Erythroblast (primary cell): Measurements from ENCODE around the gene YAF2.
"Not testable (repeated sequence)": the region's sequence is repeated elsewhere in the genome, so short reads cannot be mapped to it uniquely, and the experiment has no call there.

Experiments used
- DNase-seq, 2 experiments: peaks; one replicate each; lab custom pipeline; 2025; lab: John Stamatoyannopoulos, UW
- GATA1 ChIP-seq: IDR thresholded peaks from 2 replicates; pipeline ENCODE4 v1.6.1; 2011; ENCODE audit warnings: low read depth, mild to moderate bottlenecking, control low read depth, low read length, moderate library complexity
- POLR2A ChIP-seq: IDR thresholded peaks from 2 replicates; pipeline ENCODE4 v1.6.1; 2011; ENCODE audit warnings: mild to moderate bottlenecking, low read length

The YAF2 gene

GRCh38 chr12:42267413-42268190 is 29.6 kb upstream of the YAF2 start:
- DNase-seq: no peak
- no peak for TF ChIP-seq GATA1
- no peak for TF ChIP-seq POLR2A

DNA sequence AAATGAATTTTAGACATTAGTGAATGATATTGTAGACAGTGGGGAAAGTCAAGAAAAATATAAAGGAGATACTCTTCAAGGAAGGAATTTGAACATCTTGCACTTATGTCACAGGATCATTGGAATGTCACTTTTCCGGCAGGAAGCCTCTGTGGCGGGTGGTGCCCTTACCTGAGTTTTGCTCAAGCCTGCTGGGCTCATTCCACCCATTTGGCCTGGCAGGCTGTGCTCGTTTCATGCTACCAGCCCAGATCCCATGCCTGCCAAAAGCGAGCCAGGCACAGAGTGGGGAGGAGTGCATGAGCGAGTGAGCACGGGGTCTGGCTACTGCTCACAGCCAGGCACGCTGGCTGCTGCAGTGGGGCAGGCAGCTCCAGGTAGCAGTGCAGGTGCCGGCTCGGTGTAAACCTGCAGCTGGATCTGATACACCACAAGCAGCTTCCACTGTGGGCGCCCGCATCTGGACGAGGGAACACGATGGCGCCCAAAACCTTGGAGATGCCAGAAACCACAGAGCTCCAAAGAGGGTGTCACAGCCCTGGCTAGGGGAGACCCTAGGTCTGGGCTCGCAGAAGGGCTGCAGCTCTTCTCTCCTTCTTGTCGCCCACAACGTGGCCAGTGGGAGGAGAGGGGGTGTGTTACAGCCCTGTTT is 28.7 kb upstream of the YAF2 start:
- no peak for TF ChIP-seq GATA1
- TF ChIP-seq POLR2A: no peak
- DNase-seq: no peak

- TF ChIP-seq POLR2A: no peak
- TF ChIP-seq GATA1: no peak
- DNase-seq: no peak
Measured at GRCh38 chr12:42262271-42262670, 24.2 kb upstream of the YAF2 start.

GRCh38 chr12:42261708-42262107 is 23.7 kb upstream of the YAF2 start:
- no peak for DNase-seq
- TF ChIP-seq POLR2A: no peak
- no peak for TF ChIP-seq GATA1

DNA sequence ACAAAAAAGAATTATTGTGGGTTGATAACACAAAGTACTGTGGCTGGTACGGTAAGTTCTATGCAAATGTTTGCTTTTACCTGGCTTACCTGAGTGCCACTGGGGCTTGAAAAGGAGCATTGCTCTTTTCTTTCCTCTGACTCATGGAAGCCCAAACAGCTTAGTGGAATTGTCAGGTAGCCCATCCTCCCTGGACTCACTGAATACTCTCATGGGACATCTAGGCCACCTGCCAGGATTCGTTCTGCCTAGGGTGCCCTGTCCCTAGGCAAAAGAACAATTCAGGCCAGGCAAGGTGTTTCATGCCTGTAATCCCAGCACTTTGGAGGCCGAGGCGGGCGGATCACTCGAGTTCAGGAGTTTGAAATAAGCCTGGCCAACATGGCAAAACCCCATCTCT is 22.5 kb upstream of the YAF2 start:
- no peak for DNase-seq
- TF ChIP-seq GATA1 (no peak), POLR2A (no peak)

DNA sequence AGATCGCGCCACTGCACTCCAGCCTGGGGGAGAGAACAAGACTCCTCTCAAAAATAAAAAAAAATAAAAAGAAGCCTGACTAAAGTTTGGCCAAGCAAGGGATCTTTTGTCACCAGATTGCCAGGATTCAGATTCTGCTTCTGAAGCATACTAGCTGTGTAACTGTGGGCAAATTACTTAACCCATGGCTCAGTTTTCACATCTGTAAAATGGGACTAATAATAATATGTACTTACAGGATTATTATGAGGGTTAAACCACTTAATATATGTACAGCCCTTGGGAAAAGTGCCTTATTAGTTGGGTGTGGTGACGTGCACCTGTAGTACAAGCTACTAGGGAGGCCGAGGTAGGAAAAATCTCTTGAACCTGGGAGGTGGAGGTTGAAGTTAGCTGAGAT is 21.7 kb upstream of the YAF2 start:
- no peak for DNase-seq
- no peak for TF ChIP-seq POLR2A
- no peak for TF ChIP-seq GATA1

DNA sequence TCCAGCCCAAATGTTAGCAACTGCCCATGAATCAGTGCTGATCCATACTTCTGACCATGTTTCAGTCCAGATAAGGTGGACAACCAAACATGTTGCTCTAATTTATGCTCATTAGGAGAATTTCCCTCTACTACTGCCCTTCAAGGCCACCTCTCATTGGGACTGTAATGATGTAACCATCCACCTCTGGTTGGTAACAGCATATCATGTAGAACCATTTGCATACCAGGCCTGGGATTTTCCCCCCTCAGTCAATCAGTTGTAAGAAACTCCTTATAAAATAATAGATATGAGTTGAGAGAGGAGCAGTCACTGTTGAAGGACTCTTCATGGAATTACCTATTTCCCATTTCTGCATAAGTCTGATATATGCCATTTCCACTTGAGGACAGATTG is 17.8 kb upstream of the YAF2 start:
- TF ChIP-seq POLR2A (no peak), GATA1 (no peak)
- no peak for DNase-seq

- DNase-seq: no peak
- TF ChIP-seq GATA1: no peak
- TF ChIP-seq POLR2A: no peak
Measured at GRCh38 chr12:42255221-42255865, 17.3 kb upstream of the YAF2 start.

GRCh38 chr12:42252645-42253044 is 14.6 kb upstream of the YAF2 start:
- not testable (repeated sequence) for DNase-seq

DNA sequence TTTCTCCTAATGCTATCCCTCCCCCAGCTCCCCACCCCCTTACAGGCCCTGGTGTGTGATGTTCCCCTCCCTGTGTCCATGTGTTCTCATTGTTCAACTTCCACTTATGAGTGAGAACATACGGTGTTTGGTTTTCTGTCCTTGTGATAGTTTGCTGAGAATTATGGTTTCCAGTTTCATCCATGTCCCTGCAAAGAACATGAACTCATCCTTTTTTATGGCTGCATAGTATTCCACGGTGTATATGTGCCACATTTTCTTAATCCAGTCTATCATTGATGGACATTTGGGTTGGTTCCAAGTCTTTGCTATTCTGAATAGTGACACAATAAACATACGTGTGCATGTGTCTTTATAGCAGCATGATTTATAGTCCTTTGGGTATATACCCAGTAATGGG is 11.0 kb upstream of the YAF2 start:
- not testable (repeated sequence) for DNase-seq

GRCh38 chr12:42240131-42240750 is 2.2 kb upstream of the YAF2 start:
- TF ChIP-seq GATA1 (no peak), POLR2A (no peak)
- no peak for DNase-seq

DNA sequence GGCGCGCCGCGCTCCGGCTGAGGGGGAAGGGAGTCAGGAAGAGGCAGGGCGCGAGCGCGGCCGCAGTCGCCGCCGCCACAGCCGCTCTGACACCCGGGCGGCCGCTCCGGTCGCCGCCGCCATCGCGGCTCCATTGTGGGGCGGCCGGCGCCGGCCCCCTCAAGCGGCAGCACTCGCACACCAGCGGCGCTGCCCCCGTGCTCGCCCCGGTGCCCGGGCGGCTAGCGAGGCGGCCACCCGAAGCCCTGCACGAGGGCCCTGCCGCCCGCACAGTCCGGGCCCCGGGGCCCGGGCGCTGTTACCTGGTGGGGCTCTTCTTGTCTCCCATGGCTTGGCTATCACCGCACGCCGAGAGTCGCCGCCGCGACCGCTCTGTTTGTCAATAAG is 202 bp downstream of the YAF2 start:
- no peak for DNase-seq
- TF ChIP-seq POLR2A: no peak
- no peak for TF ChIP-seq GATA1

GRCh38 chr12:42237052-42237852 is 796 bp downstream of the YAF2 start:
- TF ChIP-seq GATA1: no peak
- TF ChIP-seq POLR2A: peak; percentile 42
- DNase-seq: peak; percentile 88 to 90

DNA sequence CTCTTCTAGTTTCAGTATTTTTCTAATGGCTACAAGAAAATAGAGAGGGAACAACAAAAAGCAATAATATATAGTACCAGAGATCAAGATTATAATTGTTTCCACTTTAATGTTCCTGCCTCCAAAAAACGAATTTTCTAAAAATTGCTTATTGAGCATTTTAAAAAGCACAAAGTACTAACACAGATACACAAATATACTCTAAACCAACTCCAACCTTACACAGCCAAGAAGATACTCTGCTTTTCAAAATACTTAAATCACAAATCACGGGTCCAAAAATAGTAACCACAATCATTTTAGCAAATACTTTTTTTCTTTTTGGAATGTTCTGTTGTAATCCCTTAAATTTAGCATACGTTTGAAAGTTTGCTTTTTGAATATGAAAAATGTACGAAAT is 2.0 kb downstream of the YAF2 start:
- no peak for TF ChIP-seq POLR2A
- no peak for TF ChIP-seq GATA1
- no peak for DNase-seq
